SKM-1 (cell line): ENCODE data around the gene ZSWIM3.

ENCODE experiments used
- DNase-seq: peaks from one replicate; lab custom pipeline; 2025; ENCODE audit not compliant: unreplicated experiment; lab: John Stamatoyannopoulos, UW

ZSWIM3 gene

DNA sequence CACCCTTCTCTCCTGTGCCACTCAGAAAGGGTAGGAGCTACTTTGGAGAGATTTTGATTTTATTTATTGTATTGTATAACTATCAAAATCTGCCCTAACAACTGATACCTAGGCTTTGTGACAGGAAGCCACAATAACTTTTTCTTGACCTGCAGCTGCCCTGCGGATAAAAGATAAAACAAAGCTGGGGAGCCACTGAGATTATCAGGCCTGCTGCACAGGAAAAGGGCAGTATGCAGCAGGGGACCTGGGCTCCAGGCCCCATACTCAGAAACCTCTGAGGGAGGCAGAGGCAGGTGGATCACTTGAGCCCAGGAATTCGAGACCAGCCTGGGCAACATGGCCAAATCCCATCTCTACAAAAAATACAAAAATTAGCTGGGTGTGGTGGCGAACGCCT is 24.8 kb upstream of the ZSWIM3 start:
- DNase-seq = no peak

DNA sequence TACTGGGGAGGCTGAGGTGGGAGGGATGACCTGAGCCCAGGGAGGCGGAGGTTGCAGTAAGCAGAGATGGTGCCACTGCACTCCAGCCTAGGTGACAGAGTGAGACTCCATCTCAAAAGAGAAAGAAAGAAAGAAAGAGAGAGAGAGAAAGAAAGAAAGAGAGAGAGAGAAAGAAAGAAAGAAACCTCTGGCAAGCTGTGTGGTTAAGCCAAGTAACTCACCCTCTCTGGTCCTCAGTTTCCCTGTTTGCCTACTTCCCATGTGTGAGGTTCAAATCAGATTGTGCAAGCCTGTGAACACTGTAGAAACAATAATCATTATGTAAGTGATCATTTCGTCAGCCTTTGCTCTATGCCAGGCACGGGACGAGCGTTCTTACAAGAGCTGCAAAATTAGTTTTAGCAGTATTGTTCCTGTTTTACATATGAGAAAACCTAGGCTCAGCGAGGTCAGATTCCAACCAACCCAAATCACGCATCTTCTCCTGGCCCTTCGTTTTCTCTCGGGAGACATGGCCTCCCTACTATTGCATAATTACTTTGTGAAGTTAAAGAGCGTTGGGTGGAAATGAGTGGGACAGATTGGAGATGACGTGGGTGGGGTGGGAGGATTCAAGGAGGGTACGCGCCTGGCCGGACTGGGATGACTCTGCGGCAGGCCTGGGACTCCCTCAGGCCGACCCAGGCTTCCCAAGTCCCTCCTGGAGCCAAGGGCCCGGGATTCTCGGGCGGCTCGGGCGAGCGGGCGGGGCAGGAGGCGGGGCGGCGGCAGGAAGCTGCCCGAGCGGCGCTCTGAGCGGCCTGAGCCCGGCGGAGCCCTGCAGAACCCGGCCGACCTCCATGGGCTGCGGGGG is 24.2 kb upstream of the ZSWIM3 start, which contains the start of gene SNX21:
Gene SNX21 (plus strand): TSS at position 770 of the 853 bp plus-strand sequence. CDS start 121 bp downstream, outside the sequence.
- peak; percentile 69 for DNase-seq

DNA sequence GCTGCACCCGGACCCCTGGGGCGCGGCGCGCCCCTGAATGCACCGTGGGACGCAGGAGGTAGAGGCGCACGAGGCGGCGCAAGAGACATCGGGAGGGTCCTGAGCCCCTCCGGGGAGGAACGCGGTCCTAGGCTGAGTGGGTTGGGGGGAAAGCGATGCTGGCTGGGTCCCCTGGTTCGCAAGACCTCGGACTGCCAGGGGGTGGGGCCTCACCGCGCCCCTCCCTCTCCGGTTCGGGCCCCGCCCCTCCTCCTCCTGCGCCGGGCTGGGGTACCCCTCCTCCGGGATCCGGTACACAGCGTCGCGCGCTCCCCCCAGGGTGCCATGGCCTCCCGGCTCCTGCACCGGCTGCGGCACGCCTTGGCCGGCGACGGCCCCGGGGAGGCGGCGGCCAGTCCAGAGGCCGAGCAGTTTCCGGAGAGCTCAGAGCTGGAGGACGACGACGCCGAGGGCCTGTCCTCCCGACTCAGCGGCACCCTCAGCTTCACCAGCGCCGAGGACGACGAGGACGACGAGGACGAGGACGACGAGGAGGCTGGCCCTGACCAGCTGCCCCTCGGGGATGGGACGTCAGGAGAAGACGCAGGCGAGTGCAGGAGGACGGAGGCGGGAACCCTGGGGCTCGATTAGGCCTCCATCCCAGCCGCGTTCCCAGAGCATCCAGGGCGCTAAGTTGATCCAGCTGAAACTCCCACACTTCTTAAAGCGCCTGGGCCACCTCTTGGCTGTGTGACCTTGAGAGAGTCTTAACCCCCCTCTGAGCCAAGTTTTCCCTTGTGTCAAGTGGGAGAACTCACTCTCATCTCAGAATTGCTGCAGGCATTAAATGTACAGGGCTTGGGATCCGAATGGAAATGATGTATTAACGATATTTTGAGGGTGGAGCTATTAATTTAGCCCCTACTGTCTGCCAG is 23.3 kb upstream of the ZSWIM3 start:
- DNase-seq = no peak

DNA sequence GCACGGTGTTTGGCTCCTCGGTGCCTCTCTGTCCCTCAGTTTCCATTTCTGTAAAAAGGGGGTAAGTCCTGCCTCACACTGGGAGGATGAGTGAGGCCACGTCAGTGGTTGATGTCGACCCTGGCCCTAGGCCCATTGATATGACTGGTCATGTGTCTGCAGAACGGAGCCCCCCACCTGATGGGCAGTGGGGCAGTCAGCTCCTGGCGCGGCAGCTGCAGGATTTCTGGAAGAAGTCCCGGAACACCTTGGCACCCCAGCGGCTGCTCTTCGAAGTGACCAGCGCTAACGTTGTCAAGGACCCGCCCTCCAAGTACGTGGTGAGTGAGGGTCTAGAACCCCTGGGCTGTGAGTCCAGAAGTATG is 22.6 kb upstream of the ZSWIM3 start:
- no peak for DNase-seq

DNA sequence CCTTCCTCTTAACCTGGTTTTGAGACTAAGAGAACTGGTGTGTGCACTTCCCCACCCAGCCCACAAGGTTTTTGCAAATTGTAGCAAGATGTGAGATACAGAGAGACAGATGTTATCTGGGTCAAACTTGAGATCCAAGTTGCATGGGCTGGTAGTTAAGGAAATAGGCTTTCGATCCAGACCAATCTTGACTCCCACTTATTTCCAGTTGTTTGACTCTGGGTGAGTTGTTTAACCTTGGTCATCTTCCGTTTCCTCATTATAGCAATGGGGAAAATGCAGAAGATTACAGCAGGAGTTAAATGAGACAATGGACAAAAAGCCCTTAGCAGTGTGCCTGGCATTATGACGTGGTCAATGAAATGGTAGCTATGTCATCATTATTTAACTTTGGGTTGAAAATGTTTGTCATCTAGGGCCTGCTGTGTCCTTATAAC is 22.1 kb upstream of the ZSWIM3 start:
- DNase-seq = peak; percentile 60

DNA sequence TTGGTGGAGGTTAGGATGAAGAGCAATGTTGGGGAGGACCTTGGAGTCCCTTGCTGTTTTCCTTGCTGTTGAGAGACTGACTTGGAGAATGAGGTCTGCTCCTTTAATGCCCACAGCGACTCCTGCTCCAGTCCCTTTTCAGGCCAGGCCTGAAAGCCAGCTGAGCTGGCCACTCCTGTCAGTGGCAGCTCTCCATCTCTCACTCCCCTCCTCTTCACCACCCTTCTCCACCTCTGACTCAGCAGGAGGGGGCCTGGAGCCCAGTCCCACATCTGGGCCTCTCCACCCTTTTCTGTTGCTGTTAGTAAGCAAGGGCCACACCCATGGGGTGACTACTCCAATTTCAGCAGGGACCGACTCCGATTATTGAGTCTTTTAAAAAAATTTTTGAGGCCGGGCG is 21.6 kb upstream of the ZSWIM3 start:
- DNase-seq = no peak

DNA sequence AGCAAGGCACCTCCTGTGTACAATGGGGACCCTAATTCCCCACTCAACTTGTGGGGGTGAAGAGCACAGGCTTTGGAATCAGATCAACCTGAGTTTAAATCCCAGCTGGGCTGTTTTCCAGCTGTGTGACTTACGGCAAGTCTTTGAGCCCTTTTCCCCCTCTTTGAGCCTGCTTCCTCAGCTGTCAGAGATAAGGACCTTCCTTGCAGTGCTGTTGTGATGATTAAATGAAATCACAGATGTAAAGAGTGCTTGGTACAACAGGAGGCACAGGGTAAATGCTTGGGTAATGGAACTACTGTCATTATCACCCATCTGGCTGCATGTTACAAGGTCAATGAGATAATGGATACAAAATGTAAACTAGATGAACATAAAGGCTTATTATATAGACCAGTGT is 20.6 kb upstream of the ZSWIM3 start:
- no peak for DNase-seq

DNA sequence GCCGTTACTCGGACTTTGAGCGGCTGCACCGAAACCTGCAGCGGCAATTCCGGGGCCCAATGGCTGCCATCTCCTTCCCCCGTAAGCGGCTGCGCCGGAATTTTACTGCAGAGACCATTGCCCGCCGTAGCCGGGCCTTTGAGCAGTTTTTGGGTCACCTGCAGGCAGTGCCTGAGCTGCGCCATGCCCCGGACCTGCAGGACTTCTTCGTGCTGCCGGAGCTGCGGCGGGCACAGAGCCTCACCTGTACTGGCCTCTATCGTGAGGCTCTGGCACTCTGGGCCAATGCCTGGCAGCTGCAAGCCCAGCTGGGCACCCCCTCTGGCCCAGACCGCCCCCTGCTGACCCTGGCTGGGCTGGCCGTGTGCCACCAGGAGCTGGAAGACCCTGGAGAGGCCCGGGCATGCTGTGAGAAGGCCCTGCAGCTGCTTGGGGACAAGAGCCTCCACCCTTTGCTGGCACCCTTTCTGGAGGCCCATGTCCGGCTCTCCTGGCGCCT is 16.7 kb upstream of the ZSWIM3 start:
- DNase-seq = no peak

DNA sequence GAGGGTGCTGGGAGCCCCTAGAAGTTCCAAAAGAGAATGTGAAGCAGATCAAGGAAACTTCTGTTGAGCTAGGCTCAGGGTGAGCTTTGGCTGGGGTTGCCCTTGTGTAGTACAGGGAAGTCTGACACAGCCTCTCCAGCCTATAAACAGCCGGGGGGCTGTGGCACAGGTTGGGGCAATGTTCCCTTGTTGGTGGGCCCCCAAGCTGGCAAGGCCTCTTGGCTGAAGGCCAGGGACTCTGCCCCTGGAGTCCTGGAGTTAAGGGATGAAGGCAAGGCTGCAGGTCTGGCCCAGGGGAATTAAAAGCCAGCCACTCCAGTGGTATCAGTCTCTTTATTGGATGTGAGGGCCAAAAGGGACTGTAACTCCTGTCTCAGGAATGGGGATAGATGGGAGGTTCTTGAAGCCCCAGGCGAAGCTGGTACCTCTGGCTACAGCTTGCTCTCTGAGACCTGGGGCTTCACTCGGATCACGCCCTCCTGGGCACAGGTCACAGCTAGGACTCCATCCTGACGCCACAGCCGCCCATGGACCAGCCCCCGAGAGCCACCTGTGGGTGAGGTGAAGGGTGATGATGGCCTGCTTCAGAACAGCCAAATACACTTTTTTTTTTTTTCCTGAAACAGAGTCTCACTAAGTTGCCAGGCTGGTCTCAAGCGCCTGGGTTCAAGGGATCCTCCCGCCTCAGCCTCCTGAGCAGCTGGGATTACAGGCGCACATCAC is 15.8 kb upstream of the ZSWIM3 start:
- no peak for DNase-seq

DNA sequence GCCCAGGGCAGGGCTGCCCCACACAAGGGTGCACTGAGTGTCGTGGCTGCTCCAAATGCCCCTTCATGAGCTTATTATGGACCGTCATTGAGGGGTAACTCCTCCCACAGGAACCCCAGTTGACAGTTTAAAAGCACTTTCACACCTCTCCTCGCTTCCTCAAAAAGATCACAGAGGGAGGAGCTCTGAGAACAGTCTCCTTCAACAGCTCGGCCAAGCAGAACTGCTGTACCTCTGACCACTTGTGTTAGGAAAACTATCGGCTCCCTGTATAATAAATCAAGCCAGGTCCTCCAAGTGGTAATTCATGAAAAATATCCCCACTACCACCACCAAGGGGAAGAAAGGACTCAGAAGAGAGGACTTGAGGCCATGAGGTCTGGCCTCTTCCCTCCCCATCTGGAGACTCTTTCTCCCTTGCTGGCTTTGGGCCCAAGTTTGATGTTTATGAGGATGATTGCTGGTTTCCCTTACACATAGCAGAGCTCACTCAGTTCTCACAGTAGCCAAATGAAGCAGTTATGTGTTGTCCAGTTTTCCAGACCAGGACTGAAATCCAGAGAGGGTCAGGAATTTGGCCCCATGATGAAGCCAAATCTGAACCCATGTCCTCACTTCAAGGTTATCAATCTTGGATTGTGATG is 15.1 kb upstream of the ZSWIM3 start:
- no peak for DNase-seq

DNA sequence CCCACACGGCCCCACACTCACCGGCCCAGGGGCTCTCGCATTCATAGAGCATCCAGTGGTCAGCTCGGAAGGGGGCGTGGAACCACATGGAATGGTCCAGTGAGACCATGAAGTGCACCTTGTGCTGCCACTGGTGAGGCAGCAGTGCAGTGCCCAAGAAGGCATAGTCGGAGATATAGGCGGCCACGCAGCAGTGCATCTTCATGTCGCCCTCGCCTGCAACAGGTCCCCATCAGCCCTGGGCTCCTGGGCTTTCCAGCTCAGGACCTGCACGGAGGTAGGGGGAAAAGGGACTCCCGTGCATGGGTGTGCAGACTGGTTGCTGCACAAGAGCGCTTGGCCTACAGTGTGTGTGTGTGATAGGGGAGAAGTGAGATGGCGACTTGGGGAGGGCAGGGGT is 13.9 kb upstream of the ZSWIM3 start:
- DNase-seq = no peak

DNA sequence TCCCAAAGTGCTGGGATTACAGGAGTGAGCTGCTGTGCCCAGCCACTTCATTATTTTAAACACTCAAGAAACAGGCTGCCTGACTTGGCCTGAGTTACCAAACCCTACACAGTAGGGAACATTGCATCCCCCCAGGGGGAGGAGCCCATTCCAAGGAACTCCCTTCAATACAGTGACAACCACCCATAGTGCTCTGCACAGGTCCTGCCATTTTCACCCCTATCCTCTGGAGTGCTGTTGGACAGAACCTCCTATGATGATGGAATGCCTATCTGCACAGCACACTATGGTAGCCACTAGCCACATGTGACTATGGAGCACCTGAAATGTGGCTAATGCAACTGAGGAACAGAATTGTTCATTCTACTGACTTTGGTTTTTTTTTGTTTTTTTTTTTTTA is 12.0 kb upstream of the ZSWIM3 start:
- no peak for DNase-seq

DNA sequence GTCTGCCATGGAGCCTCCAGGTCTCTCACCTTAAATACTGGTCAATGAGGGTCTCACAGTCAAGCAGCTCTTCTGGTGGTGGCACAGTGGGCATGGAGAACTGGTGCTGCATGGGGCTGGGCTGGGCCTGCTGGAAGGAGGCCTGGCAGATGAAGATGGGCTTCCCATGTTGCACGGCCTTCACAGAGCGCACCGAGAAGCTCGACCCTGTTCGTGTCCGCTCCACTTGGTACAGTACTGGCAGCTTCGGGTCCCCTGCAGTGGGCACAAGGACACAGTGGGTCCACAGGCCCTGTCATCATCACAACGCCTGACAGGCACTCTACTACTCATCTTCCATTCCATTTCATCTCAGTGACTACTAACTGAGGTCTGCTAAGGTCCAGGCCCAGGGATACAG is 9.0 kb upstream of the ZSWIM3 start:
- DNase-seq = no peak

DNA sequence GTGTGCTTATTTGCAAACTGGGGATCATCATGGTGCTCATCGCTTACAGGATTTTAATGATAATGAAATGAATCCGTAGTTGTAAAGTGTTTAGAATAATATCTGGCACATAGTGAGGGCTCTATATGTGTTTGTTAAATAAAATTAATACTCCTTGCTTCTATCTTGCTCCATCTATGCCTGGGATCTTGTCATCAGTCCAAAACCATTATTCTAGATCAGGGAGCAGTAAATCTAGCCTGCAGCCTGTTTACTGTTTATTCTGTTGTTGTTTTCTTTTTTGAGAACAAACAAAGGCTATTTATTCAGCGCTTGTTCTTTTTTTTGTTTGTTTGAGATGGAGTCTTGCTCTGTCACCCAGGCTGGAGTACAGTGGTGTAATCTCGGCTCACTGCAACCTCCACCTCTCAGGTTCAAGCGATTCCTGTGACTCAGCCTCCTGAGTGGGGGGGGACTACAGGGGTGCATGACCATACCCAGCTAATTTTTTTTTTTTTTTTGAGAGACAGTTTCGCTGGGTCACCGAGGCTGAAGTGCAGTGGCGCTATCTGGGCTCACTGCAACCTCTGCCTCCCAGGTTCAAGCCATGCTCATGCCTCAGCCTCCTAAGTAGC is 8.3 kb upstream of the ZSWIM3 start:
- no peak for DNase-seq

DNA sequence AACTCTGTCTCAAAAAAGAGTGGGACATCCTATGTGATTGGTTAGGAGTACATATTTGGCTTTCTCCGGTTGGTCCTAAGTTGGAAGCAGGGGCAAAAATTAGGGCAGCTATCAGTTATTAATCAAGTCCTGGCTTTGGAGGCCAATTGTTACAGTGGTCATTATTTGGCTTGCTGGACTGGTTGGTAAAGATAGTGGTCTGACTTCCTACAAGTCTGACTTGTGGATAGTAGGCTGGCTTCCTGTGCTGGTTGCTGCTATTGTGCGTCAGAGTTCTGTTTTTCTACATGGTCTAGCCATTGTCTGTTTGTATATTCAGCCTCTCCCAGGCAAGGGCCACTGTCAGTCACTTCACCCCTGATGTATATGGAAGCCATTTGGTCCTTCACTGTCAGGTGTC is 7.2 kb upstream of the ZSWIM3 start:
- no peak for DNase-seq

DNA sequence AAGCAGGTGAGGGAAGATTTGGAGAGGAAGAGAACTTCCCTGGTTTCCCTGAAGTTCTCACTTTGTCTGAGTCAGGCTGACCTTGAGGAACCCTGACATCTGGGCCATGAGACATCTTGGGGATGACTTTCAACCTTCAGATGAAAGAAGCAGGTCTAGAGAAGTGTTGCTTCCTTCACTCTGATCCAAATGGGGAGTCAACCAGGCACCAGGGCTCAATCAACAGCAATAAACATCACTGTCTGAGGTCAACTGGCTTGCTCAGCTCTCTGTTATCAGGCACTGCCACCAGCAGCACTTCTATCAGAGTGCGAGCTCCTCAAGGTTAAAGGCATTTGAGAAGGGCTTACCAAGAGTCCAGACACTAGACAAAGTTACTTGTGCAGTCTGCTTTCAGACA is 6.5 kb upstream of the ZSWIM3 start:
- DNase-seq = no peak

DNA sequence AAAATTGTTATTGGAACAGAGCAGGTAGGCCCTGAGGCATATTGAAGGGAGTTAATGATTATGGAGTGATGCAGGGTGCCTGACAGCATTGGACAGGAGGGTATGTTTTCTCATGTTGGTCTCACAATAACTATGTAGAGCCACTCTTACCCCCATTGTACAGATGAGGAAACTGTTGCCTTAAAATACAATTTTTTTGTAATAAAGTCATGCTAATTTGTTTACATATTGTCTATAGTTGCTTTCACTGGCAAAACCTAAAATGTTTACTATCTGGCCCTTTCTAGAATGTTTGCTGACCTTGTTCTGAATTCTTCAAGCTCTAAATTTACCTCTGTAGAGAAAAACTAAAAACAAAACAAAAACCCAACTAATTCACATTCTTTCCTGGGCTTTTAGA is 5.9 kb upstream of the ZSWIM3 start:
- no peak for DNase-seq

DNA sequence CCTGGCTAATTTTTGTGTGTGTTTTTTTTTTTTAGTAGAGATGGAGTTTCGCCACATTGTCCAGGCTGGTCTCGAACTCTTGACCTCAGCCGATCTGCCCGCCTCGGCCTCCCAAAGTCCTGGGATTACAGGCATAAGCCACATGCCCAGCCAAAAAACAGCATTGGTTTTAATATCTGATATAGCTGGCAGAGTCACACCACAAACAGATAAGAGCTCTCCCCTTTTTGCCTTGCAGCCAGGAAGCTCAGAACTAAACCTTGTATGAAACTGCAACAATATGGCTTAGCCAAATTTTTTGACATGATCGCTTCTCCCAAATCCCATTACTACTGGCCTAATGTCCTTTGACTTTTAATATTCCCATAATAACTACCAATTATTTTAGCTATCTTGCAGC is 5.1 kb upstream of the ZSWIM3 start:
- DNase-seq = no peak

DNA sequence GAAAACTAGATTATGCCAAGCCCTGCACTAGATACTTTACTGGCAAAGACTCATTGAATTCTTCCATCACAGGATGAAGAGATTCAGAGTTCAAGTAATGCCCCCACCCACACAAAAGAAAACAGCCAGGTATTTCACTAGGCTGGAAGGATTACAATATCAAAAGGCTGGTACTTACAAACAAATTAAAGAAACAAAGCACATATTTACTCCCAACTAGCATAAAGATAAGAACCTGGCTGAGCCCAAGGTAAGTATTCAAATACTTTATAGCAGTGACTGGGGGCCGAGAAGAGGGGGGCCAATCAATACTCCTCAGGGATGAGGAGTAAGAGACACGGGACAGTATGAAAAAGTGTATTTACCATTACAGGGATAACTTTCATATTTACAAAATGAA is 3.9 kb upstream of the ZSWIM3 start:
- DNase-seq = no peak

DNA sequence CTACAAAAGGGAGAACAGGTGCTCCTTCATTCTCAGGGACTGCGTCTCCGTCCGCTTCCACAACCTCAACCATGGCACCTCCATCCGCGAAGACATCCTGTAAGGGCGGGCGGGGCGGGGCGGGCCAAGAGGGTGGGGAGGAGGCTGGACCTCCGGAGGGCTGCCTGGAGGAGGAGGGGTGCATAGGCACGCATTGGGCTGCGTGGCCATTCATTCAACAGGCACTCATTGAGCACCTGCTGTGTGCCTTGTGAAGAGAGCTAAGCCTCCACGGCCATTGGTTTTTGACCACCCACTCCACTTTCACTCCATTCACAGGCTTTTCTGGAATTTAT is 435 bp downstream of the ZSWIM3 start:
- DNase-seq = no peak
